ENCODE measurements around the gene AGPAT3. TPM values are rescaled to one million over a fixed set of nuclear protein-coding genes. Genes with fewer than 3 reads are reported as not detected.

AGPAT3 gene
- total RNA-seq, 1 experiment from 2014 or later = 58.3 TPM

- TF ChIP-seq, protein P1, sequence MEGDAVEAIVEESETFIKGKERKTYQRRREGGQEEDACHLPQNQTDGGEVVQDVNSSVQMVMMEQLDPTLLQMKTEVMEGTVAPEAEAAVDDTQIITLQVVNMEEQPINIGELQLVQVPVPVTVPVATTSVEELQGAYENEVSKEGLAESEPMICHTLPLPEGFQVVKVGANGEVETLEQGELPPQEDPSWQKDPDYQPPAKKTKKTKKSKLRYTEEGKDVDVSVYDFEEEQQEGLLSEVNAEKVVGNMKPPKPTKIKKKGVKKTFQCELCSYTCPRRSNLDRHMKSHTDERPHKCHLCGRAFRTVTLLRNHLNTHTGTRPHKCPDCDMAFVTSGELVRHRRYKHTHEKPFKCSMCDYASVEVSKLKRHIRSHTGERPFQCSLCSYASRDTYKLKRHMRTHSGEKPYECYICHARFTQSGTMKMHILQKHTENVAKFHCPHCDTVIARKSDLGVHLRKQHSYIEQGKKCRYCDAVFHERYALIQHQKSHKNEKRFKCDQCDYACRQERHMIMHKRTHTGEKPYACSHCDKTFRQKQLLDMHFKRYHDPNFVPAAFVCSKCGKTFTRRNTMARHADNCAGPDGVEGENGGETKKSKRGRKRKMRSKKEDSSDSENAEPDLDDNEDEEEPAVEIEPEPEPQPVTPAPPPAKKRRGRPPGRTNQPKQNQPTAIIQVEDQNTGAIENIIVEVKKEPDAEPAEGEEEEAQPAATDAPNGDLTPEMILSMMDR (IDR thresholded peaks at IDR 0.05; ENCODE audit: unreplicated experiment) = no peak
- H3K4me1 Mint-ChIP-seq (ENCODE audit: insufficient read depth, unreplicated experiment) = peaks cover 14% of the 10 kb centered on the region
- H3K27me3 Mint-ChIP-seq (ENCODE audit: insufficient read depth, unreplicated experiment) = no peaks in the 10 kb centered on the region
- CTCF ChIA-PET = no interaction called here
- POLR2A ChIA-PET = interaction anchor here (0.6 to 0.7 kb wide), 2 partner anchors 17 to 27 kb away, joined by 3 read pairs; partner anchors contain the start of gene TRAPPC10
- intact Hi-C loops (cut with micrococcal nuclease) = no loop called here
- no peak overlapping the region for H3K4me3 Mint-ChIP-seq (ENCODE audit: unreplicated experiment)
- DNase-seq (ENCODE audit: unreplicated experiment) = no peak
- H3K36me3 Mint-ChIP-seq (ENCODE audit: insufficient read depth, unreplicated experiment) = peaks cover 17% of the 10 kb centered on the region
- no TSS peak for BruUV-seq (replicated peaks)
- no peak overlapping the region for H3K27ac Mint-ChIP-seq (ENCODE audit: low read depth, unreplicated experiment)
- no peaks in the 10 kb centered on the region for H3K9me3 Mint-ChIP-seq (ENCODE audit: unreplicated experiment)
Observed at GRCh38 chr21:44029460-44030087, 164.6 kb downstream of the AGPAT3 start.

GRCh38 chr21:44035244-44035643 lies 170.2 kb downstream of the AGPAT3 start:
- no peak for DNase-seq (ENCODE audit: unreplicated experiment)
- ChIA-PET POLR2A (interaction anchor here (0.7 to 1.5 kb wide), 2 partner anchors 17 to 22 kb away, joined by 3 to 5 read pairs; no protein-coding TSS in a partner anchor), CTCF (no interaction called here)
- no peak overlapping the region for H3K27ac Mint-ChIP-seq (ENCODE audit: low read depth, unreplicated experiment)
- BruUV-seq (replicated peaks) = no TSS peak
- intact Hi-C loops (cut with micrococcal nuclease) = no loop called here
- H3K27me3 Mint-ChIP-seq (ENCODE audit: insufficient read depth, unreplicated experiment) = no peaks in the 10 kb centered on the region
- H3K4me3 Mint-ChIP-seq (ENCODE audit: unreplicated experiment) = no peak overlapping the region
- TF ChIP-seq, protein P1 (IDR thresholded peaks at IDR 0.05; ENCODE audit: unreplicated experiment) = no peak
- H3K4me1 Mint-ChIP-seq (ENCODE audit: insufficient read depth, unreplicated experiment) = no peaks in the 10 kb centered on the region
- no peaks in the 10 kb centered on the region for H3K9me3 Mint-ChIP-seq (ENCODE audit: unreplicated experiment)
- peaks cover 64% of the 10 kb centered on the region for H3K36me3 Mint-ChIP-seq (ENCODE audit: insufficient read depth, unreplicated experiment)

Other genes starting within 250 kb of the AGPAT3 start
- 5.3 and 6.8 TPM in 2 replicates for gene HSF2BP, start 205.7 kb upstream of the AGPAT3 start, total RNA-seq (2022)
- 35.3 and 39.8 TPM in 2 replicates for gene RRP1B, start 205.7 kb upstream of the AGPAT3 start, total RNA-seq (2022)
- gene PDXK, start 146.1 kb upstream of the AGPAT3 start, total RNA-seq (2022) = 194 and 210 TPM in 2 replicates
- 60.5 and 75.0 TPM in 2 replicates for gene CSTB, start 88.9 kb upstream of the AGPAT3 start, total RNA-seq (2022)
- gene RRP1, start 75.6 kb upstream of the AGPAT3 start, total RNA-seq (2022) = 43.7 and 56.0 TPM in 2 replicates
- 33.0 and 39.3 TPM in 2 replicates for gene TRAPPC10, start 147.1 kb downstream of the AGPAT3 start, total RNA-seq (2022)
- gene PWP2, start 242.2 kb downstream of the AGPAT3 start, total RNA-seq (2022) = 11.2 and 16.5 TPM in 2 replicates

Data from MCF 10A (cell line).